IPS-NIHi11 (cell line): ENCODE measurements around the gene CALM3.

Experiments
- DNase-seq: peaks from one replicate; pipeline ENCODE4 v3.0.0; 2012; ENCODE audit warnings: mixed read lengths, low spot score

CALM3 gene

GRCh38 chr19:46599716-46600373 is 1.3 kb upstream of the CALM3 start:
- no peak for DNase-seq

DNA sequence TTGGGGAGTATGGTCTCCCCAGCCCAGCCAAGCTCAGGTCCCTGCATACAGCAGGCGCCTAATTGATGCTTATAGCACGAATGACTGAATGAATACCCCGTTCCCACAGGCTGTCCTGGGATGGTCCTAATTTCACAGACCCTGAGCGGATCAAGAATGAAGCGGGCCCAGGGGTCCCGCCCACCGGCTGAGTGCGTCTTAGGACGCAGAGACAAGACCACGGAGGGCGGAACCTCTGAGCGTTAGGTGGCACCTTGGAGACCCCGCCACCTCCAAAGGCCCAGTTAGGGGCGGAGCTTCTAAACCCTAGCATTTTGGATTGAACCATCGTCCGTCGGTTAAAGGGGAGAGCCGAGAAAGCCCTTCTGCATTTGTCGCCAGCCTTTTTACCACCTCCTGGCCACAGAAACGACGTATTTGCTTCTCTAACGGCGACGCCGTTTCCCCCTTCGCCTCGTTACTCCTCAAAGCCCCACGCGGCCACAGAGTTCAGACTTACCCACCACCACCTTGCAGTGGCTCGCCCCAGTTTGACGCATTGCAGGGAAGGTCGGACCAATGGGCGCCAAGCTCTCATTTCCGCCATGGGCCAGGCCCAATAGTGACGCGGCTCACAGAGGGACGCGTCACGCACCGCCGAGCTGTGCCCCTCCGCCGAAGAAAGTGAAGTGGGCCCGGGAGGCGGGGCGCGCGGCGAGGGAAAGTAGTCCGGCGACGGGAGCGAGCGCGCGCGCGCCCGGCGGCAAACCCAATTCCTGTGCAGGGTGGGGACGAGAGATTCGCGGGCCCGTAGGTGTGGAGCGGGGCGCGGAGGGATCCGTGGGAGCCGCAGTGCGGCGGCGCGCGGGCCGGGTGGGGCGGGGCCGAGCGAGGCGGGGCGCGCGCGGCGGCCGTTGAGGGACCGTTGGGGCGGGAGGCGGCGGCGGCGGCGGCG is 479 bp upstream of the CALM3 start:
- peak; percentile 96 for DNase-seq

- DNase-seq, result peak; percentile 15
Observed at GRCh38 chr19:46602392-46603194, 1.5 kb downstream of the CALM3 start.

DNA sequence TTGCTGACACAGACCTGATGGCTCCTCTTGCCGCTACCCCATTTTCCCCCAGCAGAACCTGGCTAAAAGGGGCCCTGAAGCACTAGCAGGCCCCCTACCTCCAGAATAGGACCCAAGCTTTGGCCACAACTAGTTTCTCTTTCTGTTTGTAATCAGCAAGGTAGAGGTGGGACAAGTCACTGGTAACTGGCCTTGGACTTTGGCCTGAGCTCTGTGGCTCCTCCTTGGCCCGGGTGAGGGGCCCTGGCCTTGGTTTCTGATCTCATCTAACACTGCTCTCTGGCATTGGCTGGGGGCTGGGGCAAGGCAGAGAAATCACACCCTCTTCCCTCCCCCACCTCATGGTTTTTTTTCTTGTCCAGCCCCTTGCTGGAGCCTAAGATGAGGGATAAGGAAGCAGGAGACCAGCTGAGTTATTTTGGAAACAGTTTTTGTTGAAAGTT is 2.1 kb downstream of the CALM3 start:
- no peak for DNase-seq

GRCh38 chr19:46603752-46604231 is 2.7 kb downstream of the CALM3 start:
- no peak for DNase-seq

DNA sequence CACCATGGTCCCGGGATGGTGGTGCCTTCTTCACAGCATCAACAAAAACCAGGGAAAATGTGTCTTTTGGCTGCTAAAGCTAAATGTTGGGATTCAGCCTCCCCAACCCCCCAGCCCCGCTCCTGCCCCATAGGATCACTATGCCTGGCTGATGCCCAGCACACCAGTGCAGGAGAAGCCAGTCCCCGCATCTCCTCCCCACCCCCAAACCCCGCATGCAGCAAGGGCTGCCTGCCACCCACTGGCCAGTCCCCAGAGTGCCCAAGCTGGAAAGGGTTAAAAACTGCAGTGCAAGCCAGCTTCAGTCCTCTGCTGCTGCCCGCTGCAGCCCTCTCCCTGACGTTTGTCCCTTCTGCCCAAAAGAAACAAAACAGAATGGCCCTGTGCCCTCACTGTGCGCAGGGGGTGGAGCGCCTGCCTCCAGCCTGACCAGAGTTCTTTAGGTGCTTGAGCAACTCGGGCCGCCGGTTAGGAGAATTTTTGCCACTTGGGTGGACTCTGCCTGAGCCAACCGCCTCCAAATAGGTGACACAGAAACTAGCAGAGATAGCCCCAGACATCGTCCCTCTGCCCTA is 3.7 kb downstream of the CALM3 start:
- DNase-seq, result no peak

DNA sequence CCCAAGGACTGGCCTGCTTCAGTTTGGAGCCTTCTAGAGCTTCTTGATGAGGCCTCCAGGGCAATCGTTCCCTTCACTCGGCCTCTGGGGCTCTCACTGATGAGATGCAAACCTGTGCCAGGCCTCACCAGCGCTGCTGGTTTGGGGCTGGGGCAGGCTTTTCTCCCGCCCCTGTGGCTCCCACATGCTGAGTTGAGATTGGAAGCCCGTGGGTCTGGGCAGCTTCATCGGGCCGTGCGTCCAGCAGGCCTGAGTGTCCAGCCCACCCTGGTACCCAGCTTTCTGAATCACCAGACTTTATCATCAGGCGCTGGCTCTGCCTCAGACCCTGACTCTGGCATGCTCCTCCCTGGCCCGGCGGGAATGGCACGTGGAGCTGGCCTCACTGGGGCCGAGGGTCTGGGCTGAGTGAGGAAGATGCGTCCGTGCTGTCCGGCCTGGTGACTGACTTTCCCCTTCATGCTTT is 4.3 kb downstream of the CALM3 start:
- no peak for DNase-seq

DNA sequence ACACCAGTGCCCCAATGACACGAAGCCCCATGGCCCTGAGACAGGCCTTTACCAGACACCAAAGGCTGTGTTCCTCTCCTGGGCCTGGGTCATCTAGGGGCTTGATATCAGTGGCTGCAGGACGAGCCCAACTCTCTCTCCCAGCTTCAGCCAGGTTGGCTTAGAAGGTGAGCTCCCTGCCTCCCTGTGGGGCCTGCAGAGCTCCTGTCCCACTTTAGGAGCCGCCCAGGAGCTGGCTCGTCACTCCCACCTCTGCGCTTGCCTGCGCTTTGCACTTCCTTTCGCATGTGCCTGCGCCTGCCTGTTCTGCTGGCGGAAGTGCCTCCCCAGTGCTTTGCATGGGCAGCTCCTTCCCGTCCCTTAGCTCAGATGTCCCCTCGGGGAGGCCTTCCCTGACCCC is 4.9 kb downstream of the CALM3 start:
- DNase-seq, result no peak

DNA sequence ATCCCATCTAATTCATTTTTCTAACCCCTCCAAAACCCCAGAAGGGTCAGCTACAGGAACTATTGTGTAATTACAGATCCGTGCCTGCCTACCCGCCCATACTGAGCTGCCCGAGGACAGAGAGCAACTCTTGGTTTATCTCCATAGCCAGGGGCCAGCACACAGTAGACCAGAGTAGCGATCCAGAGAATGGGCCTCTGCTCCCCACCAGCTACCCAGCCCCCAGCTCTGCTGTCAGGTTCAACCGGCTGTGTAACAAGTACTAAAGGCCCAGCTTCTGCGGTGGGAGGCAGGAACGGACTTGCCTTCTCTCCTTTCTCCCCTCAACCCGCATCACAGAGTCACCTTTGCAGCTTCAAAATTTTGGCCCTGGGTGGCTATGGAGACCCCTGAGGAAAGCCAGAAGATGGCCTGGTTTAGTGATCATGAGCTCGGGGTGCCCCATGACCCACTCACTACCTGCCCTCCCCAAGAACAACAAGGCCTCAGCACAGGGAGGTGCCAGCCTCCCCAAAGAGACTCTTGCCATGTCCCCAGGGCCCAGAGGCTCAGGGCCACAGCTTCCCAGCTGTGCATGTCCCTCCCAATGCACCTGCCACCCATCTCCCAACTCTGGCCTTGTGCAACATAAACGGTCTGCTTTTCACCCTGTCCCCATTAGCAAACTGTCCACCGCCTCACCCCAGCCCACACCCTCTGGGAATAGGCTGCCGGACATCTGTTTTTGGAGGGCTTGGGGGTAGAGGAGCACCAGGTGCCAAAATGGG is 5.7 kb downstream of the CALM3 start:
- DNase-seq, result no peak

DNA sequence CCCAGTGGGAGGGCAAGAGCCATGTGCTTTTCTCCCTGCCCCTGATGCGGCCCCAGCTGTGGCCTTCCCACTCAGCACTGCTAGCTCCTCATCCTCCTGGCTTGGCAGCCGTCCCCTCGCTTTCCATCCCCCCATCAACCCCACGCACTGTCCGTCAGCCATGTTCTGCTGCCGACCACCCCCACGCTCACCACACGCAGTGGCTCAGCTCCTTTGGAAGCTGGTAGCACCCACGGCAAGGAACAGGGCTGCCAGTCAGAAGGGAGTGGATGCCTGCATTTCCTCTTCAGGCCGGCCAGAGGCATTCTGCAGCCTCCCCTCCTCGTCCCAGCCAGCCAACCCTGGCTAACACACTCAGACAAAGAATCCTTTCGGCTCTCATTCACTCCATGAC is 6.3 kb downstream of the CALM3 start:
- no peak for DNase-seq

- no peak for DNase-seq
Observed at GRCh38 chr19:46608178-46608577, 7.0 kb downstream of the CALM3 start.

DNA sequence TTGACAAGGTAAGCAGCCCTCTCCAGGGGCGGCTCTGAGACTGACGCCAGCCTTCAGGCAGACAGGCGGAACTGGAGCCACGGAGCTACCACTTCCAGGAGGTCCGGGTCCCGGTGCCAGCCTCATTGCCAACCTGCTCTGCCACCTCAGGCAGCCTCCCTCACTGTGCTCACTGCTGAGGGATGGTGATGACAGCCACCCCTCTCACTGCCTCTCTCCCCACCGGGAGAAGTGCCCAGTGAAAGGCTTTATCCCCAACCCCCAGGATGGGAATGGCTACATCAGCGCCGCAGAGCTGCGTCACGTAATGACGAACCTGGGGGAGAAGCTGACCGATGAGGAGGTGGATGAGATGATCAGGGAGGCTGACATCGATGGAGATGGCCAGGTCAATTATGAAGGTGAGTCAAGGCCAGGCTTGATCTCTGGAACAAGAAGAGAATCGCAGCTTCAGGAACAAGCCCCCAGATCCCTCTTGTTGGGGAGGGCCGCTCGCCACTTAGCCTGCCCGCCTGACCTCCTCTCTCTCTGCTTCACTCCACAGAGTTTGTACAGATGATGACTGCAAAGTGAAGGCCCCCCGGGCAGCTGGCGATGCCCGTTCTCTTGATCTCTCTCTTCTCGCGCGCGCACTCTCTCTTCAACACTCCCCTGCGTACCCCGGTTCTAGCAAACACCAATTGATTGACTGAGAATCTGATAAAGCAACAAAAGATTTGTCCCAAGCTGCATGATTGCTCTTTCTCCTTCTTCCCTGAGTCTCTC is 7.6 kb downstream of the CALM3 start:
- no peak for DNase-seq

GRCh38 chr19:46609511-46610412 is 8.6 kb downstream of the CALM3 start:
- peak; percentile 2 for DNase-seq

DNA sequence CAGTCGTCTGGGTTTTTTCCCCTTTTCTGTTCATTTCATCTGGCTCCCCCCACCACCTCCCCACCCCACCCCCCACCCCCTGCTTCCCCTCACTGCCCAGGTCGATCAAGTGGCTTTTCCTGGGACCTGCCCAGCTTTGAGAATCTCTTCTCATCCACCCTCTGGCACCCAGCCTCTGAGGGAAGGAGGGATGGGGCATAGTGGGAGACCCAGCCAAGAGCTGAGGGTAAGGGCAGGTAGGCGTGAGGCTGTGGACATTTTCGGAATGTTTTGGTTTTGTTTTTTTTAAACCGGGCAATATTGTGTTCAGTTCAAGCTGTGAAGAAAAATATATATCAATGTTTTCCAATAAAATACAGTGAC is 9.3 kb downstream of the CALM3 start:
- DNase-seq, result no peak

DNA sequence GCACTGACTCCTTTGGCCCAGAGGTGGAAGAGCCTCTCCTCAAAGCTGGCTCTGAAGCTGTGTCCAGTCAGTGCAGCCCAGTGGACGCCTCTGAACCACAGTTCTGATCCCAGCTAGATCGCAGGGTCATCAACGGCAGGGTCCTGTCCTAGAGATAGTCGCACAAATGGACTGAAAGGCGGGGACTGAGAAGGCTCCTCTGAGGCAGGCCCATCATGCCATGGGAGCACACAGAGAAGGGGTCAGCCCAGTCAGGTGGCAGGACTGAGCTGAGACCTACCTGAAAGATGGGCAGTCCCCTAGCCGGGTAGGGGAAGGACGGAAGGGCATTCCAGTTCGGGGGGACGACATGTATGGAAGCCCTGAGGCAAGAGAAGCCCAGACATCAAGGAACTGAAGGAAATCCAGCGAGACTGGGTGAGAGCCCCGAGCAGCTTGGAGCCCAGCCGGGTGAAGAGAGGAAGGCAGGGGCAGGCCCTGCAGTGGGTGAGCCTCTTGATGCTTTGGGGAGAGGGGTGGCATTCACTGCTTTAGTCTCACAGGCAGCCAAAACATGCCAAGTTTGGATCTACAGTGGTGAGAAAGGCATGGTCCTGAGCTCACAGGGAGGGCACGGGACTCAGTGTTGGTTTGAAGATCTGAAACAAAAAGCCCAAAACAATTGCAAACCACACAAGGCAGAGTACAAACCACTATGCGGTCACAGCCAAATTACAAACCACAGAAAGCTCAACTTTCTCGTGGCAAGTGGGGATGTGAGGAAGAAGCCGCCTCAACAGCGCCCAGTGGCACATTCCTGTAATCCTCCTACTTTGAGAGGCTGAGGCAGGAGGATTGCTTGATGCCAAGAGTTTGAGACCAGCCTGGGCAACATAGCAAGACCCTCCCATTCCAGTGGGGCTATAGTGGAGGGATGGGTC is 10.0 kb downstream of the CALM3 start:
- DNase-seq, result peak; percentile 7

GRCh38 chr19:46611776-46612175 is 10.6 kb downstream of the CALM3 start:
- DNase-seq, result peak; percentile 3

DNA sequence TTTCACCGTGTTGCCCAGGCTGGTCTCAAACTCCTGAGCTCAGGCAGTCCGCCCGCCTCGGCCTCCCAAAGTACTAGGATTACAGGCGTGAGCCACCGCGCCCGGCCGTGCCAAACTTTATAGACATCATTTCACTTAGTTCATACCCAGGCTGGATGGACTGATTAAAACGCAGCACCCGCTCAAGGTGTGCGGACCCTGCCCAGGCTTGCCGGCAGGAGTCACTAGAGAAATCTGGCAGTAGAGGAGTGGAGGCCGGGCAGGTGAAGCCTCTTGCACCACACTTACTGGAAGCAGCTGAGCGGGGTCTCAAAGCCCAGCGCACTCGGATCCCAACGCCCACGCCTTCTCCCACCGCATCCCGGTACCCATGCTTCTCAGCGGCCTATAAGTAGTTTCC is 12.4 kb downstream of the CALM3 start:
- DNase-seq, result peak; percentile 10

DNA sequence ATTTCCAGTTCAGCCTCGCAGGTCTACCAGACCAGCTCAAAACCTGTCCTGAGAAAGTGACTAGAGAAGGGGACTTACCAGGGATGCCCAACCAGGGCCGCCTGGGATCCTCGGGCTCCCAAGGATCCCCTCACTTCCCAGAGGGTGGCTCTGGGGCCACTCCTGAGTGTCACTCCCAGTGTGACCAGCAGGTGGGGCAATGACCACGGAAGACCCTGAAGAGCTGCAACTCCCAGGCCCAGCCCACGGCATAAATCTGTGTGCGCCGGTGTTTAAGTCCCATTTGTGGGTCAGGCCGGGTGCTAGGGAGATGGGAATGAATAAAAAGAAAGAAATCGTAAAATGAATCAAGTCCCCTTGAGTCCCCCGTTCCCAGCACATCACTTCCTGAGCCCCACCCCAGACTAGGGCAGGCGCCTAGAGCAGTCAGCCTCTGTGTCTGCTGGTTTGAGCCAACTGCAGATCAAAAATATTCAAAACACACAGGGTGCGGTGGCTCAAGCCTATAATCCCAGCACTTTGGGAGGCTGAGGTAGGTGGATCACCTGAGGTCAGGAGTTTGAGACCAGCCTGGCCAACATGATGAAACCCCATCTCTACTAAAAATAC is 13.1 kb downstream of the CALM3 start:
- DNase-seq, result peak; percentile 92
